NCI-H510A treated with DMSO at 0.1 percent for 48 hours (cell line): Measurements from ENCODE around the gene UPP1.
"Not testable (repeated sequence)": the region's sequence is repeated elsewhere in the genome, so short reads cannot be mapped to it uniquely, and the experiment has no call there.

Source experiments
- DNase-seq: peaks from one replicate; lab custom pipeline; 2025; lab: John Stamatoyannopoulos, UW

UPP1 gene

DNA sequence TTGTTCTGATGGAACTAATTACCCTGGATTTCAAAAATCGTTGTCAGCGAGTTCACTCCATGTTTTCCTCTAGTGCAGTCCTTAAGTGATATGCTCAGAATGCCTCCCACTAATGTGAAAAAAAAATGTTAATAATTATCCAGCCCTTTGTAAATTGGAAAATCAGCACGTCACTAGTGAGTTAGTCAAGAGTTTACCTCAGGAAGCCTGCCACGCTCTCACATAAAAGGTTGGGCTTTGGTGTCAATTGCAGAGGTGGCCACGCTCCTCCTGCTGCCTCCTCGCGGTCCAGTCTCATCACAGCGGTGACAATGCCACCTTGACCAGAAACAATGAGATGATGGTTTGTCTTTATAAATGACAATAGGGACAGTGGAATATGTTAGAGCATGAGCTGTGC, 22.5 kb downstream of the UPP1 start:
- DNase-seq = no peak

DNA sequence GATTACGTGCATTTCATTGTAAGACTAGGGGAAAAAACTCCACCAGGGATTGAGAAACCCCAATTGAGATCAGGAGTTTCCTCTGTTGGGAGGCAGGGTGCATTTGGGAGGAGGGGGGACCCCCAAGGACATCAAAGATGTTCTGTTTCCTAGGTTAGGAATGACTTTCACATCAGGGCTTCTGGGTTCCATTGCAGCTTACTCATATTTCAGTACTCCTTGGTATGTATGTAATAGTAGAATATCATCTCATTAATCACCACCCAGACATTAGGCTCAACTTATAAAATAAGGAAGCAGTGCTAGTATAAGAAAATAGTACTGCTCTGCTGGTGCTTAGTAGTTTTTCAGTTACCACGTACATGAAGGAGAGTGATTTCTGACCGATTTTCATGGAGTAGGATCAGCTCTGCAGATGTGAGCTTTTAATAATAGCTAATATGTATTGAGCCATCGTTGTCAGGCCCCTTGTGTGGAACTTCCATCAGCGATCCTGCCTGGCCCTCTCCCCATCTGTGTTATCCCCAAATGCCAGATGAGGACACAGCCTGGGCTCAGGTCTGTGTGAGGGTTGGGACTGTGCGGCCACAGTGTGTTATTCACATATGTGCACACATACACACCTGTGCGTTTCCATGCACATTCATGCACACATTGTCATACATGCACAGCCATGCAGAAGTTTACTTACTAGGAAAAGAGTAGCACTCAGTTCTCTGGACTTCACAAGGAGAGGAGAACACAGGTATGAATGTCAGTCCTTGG, 23.5 kb downstream of the UPP1 start:
- DNase-seq = no peak

DNA sequence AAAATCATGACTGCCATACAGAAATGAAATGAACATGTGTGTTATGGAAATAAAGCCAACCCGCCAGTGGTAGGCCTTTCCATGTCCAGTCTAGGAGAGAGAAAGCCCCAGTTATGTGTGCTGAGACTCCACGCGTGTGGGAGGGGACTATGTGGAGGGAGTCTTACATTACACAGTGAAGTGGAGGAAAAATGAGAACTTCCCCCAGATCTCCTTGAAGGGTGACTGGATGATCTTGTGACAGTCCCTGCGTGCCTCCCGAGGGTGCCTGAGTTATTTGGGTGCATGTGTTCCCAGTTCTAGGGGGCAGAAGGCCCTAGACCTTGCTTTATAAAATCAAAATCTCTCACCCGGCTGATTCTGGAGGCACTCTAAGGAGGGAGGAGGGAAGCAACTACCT, 24.2 kb downstream of the UPP1 start:
- DNase-seq = no peak

DNA sequence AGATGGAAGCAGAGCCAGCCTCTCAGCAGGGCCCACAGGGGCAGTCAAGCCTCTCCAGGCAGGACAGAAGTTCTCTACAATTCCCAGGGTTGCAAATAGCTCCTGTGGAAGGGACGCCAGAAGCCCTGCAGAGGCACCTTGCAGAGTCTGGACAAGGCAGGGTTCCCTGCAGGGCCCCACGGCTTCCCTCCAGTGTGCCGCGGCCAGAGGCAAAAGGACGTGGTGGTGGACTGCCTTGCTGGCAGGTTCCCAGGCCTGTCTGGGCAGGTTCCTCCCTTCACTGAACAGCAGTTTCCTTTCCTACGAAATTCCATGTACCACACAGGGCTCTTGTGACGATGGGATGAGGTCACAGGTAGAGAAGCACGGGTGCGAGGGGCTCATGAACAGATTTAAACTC, 25.1 kb downstream of the UPP1 start:
- DNase-seq = no peak

DNA sequence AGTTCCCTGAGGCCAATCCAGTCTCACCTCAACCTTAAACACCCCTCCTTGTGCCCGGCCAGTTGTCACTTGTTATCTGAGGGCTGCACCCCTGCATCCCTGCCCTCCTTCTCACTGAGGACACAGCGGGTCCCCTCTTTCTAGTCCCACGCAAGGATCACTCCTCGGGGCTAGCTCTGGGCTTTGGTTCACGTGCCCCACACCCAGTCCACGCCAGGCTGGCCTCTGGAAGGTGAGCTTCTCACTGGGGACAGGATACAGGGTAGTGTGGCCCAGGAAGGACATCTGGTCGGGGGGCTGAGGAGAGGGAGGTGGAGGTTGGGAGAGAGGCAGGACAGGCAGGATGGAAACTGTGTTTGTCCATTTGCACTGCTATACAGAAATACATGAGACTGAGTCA, 25.5 kb downstream of the UPP1 start:
- DNase-seq = no peak

DNA sequence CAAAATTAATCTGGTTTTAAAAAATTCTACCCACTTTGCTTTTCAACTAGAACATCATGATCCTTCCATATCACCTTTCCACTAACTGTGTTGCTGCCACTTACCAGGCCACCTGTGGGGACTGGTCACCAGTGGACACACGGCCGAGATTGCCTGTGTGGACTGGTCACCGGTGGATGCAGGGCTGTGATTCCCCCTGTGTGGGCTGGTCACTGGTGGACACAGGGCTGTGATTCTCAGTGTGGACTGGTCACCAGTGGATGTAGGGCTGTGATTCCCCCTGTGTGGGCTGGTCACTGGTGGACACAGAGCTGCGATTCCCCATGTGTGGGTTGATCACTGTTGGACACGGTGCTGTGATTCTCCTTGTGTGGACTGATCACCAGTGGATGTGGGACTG, 27.0 kb downstream of the UPP1 start:
- DNase-seq = no peak

DNA sequence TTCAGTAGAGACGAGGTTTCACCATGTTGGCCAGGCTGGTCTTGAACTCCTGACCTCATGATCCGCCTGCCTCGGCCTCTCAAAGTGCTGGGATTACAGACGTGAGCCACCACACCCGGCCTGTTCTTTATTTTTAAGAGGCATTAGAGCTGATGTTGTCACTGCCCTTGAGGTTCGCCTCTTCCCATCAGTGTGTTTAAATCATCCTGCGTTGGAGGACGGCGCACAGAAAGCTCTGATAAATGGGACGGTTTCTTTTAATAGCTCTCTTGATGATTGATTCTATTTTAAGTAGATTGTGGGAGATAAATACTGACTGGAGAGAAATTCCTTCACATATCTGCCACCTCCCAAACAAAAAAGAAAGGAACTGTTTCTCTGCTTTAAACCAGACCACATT, 29.0 kb downstream of the UPP1 start:
- DNase-seq = no peak

DNA sequence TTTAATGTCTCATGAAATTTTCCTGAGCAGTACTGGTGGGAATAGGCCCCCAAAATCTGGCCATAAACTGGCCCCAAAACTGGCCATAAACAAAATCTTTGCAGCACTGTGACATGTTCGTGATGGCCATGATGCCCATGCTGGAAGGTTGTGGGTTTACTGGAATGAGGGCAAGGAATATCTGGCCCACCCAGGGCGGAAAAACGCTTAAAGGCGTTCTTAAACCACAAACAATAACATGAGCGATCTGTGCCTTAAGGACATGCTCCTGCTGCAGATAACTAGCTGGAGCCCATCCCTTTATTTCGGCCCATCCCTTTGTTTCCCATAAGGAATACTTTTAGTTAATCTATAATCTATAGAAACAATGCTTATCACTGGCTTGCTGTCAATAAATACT, 31.5 kb downstream of the UPP1 start:
- not testable (repeated sequence) for DNase-seq

DNA sequence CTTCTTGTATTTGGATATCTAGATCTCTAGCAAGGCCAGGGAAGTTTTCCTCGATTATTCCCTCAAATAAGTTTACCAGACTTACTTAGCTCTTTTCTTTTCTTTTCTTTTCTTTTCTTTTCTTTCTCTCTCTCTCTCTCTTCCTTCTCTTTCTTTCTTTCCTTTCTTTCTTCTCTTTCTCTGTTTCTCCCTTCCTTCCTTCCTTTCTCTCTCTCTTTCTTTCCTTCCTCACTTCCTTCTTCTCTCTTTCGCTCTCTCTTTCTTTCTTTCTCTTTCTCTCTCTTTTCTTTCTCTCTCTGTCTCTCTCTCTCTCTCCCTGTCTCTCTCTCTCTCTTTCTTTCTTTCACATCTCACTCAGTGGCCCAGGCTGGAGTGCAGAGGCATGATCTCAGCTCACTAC, 37.0 kb downstream of the UPP1 start:
- no peak for DNase-seq

DNA sequence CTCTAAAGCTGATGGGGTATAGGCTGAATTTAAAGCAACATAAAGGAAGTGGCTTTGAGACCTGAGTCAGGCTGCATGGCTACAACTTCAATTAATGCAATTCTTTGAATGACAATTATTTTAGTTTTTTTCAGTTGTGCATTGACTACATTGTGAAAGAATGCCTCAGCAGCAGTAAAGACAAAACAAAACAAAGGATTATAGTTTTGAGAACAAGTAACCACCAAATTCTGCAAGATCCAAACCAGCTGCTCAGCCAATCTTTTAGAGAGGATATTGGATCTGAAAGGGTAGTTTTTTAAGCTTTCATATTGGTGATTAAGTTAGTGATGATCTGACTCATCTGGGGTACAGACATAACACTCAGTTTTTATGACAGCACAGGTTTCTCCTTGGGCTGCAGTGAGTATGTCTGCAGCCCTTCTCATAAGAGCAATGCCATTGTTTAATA, 41.6 kb downstream of the UPP1 start:
- DNase-seq = no peak

DNA sequence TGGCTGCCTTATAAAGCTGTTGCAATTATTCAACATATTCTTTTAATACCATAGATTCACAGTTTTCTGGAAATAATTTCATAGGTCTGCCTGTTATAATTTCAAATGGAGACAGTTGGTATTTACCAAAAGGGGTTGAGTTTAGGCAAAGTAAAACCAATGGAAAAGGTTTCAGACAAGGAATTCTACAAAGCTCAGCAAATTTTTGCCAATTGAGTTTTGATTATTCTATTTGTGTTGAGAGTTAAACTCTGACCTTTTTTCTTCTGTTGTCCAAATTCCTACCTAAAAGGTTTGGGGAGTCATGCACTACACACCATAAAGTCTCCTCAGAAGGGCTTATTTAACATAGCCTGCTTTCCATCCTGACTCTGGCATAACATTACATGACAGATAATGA, 43.7 kb downstream of the UPP1 start:
- DNase-seq = no peak

DNA sequence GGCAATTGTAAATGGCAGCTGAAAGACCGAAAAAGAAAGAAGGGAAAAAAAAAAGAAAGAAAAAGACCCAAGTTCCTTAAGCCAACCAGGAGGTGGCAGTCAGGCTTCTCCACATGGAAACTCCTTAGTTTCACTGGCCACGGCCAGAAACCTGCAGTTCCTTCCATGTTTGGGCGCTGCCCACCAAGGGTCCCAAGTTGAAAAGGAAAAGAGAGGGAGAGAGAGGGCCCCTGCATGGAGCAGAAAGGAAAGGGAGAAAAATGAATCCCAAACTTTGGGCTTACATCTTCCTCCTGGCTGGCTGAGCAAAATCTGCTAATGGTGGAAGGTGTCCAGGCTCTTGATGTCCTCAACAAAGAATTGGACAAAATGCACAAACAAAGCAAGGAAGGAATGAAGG, 50.4 kb downstream of the UPP1 start:
- DNase-seq = no peak

DNA sequence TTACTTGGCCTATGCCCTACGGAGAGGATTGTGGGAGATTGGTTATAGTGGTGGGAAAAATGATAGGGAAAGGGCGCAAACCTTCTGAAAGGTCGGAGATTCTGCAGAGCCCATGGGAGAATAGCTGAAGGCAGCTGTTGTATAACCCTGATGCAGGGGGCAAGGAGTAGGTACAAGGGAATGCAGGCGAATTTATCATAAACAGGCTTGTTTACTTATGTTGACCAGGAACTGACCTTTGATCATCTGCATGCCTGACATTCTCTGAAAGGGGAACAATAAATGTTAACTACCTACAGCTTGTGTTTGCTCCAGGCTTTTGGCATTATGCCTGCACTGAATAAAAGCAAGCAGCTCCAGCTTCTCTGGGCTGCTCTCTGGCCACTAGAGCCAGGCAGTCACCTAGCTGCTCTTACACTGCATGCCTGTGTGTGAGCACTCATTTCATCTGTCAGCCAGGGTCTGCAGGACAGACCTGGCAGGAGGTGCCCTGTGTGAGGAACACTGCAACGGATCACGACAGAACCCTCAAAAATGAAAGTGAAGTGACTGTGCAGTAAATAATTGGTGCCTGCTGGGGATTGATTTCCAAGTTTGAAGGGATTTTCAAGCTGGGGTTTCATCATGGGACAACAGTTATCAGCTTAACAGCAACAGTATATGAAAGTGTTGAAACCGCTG, 51.1 kb downstream of the UPP1 start:
- DNase-seq = no peak

DNA sequence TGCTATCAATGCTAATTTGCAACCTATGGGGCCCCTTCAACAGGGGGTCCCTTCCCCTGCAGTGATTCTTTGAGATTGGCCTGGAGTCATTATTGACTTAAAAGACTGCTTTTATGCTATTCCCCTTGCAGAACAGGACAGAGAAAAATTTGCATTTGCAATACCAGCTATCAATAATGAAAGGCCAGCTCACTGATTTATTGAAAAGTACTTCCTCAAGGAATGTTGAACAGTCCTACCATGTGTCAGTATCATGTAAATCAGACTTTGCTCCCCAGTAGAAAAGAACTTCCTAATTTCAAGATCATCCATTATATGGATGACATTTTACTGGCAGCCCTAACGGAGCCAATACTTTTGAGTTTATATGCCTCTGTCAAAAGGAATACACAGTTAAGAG, 52.5 kb downstream of the UPP1 start:
- no peak for DNase-seq

DNA sequence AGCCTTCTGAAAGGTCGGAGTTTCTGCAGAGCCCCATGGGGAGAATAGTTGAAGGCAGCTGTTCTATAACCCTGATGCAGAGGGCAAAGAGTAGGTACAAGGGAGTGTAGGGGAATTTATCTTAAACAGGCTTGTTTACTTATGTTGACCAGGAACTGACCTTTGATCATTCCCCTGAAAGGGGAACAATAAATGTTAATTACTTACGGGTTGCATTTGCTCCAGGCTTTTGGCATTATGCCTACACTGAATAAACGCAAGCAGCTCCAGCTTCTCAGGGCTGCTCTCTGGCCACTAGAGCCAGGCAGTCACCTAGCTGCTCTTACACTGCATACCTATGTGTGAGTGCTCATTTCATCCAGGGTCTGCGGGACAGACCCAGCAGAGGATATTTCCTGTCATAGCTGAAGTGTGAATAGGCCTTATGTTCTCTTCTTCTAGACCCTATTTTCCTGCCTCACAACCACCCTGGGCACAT, 55.3 kb downstream of the UPP1 start:
- no peak for DNase-seq

DNA sequence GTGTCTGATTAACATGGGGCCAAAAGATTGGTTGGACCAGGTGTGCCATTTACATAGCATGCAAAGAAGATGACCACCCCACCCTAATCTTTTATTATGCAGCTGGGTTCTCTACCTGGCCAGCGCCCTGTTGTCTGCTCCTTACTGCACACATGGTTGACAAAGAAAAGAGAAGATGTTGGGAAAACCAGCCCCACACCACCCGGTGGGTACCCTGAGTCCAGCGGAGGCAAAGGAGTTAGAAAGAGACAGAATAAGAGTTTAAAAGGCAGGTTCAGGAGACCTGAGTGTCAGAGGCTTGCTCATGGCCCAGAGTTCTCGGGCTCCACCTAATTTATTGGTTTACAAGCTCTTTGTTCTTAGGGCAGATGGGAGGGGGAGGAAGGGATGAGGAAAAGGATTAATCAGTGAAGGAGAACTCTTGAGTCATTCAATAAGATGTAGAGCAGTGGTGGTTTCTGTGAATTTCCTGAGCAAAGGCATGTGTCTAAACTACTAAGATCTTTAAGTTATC, 58.1 kb downstream of the UPP1 start:
- DNase-seq = no peak

DNA sequence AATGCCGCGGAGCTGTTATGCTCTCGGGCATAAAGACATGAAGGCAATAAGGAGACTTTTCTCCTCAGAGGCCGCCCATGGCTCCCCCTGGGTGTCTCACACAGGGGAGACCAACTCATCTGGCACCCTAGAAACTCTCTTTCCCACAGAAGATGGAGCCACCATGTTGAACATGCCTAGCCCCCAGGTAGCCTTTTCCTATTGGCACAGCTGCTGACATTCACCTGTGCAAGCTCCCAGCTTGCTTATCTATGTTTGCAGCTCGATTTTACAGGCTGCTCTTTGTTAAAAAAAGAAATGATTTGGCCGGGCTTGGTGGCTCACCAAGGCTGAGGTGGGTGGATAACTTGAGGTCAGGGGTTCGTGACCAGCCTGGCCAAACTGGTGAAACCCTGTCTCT, 58.6 kb downstream of the UPP1 start:
- not testable (repeated sequence) for DNase-seq

DNA sequence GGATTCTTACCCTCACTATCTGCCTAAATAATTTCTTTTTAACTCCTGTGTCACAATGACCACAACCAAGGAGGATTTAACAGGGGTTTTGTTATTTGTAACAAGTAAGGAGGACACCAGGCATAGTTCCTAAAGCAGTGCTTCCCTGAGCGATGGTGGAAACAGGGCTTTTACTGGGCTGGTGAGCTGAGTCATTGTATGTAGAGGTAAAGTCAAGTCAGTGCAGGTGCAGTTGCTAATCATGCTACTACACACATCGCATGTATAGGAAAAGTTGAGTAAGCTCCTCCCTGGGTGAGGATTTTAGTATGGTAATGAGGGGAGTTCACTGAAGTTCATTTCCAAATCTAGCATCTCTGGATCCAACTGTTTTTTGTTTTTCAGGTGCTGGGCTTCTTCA, 59.2 kb downstream of the UPP1 start:
- DNase-seq = no peak

DNA sequence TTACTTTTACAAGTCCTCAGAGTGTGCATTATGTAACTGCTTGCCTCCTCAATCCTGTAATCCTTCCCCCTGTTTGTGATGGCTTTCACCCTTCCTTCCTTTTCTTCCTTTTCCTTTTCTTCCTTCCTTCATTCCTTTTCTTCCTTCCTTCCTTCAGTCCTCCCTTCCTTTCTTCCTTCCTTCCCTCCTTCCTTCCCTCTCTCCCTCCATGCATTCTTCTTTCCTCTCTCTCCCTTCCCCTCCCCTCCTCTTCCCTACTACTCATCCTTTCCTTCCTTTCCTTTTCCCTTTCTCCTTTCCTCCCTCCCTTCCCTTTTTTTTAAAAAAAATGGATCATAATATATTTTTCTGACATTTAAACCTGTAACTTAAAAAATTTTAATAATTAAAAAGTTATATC, 60.0 kb downstream of the UPP1 start:
- DNase-seq = no peak

DNA sequence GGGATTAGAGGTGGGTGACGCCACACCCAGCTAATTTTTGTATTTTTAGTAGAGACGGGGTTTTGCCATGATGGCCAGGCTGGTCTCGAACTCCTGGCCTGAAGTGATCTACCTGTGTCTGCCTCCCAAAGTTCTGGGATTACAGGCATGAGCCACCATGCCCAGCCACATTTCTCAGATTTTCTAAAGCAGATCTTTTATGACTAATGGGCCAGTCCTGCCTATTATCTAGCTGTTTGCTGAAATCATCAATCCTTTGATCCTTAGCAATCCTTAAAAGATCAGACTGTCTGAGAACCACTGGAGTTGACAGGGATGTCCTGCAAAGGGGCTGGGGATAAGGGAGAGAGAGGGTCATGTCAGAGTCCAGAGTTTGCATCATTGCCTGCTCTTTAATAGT, 61.0 kb downstream of the UPP1 start:
- no peak for DNase-seq

DNA sequence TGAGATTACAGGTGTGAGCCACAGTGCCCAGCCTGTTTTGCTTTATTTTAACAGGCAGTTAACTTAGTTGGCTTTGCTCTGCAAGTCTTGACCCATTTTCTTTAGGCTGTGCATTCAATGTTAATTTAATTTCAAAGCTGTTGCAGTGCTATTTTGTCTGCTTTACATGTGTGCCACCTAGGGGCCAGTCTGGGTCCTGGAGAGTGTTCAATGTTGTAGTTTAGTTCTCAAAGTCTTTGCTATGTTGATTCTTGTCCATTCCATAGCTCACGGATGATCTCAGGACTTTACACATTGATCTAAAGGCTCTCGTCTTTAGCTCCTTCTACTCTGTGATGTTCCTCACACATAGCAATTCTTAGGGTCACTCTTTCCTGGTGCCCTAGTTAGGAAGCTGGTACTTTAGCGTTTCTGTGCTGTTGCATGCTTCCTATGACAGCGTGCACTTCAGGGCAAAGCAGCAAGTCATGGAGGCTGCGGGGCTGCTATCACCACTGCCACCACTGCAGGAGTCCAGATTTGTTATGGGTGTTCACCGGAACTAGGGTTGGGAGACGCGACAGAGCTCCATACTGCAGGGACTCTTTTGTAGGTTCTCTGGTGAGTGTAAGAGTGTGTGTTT, 65.8 kb downstream of the UPP1 start:
- DNase-seq = no peak
